Esophagus mucosa (tissue), 1 donor: ENCODE measurements around the gene RTN4R. TPM values are rescaled to one million over a fixed set of nuclear protein-coding genes. Genes with fewer than 3 reads are reported as not detected.

Source experiments
- ATAC-seq: fragments of 200-7000 bp; cut with Tn5 transposase; one replicate; pipeline ENCODE4 v1.9.1; 2020
- total RNA-seq: library from RNA; stranded (reverse); gene quantifications from one replicate; pipeline ENCODE4 v1.2.4, GENCODE V29; 2023
- donor health status: DM: yes; HTN: yes; CAD: no.

The RTN4R gene
- total RNA-seq, 1 donor from 2014 or later, result 3.9 TPM

- no peak for ATAC-seq
Observed at GRCh38 chr22:20257212-20258020, 10.7 kb downstream of the RTN4R start.

- ATAC-seq, result no peak
Observed at GRCh38 chr22:20256551-20257211, 11.4 kb downstream of the RTN4R start.

GRCh38 chr22:20256027-20256426 is 12.1 kb downstream of the RTN4R start:
- ATAC-seq, result no peak

- no peak for ATAC-seq
Observed at GRCh38 chr22:20254975-20255946, 12.9 kb downstream of the RTN4R start.

- ATAC-seq, result no peak
Observed at GRCh38 chr22:20253161-20253560, 15.0 kb downstream of the RTN4R start.

GRCh38 chr22:20251981-20252380 is 16.1 kb downstream of the RTN4R start:
- no peak for ATAC-seq

GRCh38 chr22:20251491-20251890 is 16.6 kb downstream of the RTN4R start:
- ATAC-seq, result no peak

GRCh38 chr22:20249797-20250354 is 18.2 kb downstream of the RTN4R start:
- ATAC-seq, result no peak

GRCh38 chr22:20248461-20248978 is 19.6 kb downstream of the RTN4R start:
- ATAC-seq, result no peak

GRCh38 chr22:20247608-20248171 is 20.4 kb downstream of the RTN4R start:
- ATAC-seq, result no peak

GRCh38 chr22:20247010-20247505 is 21.1 kb downstream of the RTN4R start:
- ATAC-seq, result no peak

GRCh38 chr22:20246368-20247009 is 21.6 kb downstream of the RTN4R start:
- ATAC-seq, result no peak

GRCh38 chr22:20245577-20246367 is 22.3 kb downstream of the RTN4R start:
- ATAC-seq, result no peak

- ATAC-seq, result no peak
Observed at GRCh38 chr22:20244691-20245576, 23.2 kb downstream of the RTN4R start.

GRCh38 chr22:20244250-20244648 is 23.9 kb downstream of the RTN4R start:
- ATAC-seq, result no peak

GRCh38 chr22:20243537-20244249 is 24.4 kb downstream of the RTN4R start:
- ATAC-seq, result peak; percentile 35

GRCh38 chr22:20243176-20243536 is 25.0 kb downstream of the RTN4R start:
- no peak for ATAC-seq

GRCh38 chr22:20242393-20243175 is 25.5 kb downstream of the RTN4R start:
- peak; percentile 12 for ATAC-seq
